HCT116 (cell line): ENCODE data around the gene CELF3.
A peak's percentile ranks its signal among the peaks of the same experiment; 100 is the strongest.

Experiments
- ATF3 ChIP-seq: IDR thresholded peaks from 2 replicates; pipeline ENCODE4 v1.6.1; 2012
- CBX3 ChIP-seq: IDR thresholded peaks from 2 replicates; pipeline ENCODE4 v1.6.1; 2012; ENCODE audit warnings: low read depth
- CTCF ChIP-seq, 3 experiments: fragments of 200-600 bp in 1 of 3; sonication (generic) in 1 of 3; IDR thresholded peaks in 2 of 3; conservative IDR thresholded peaks in 1 of 3; 2 replicates each; pipeline ENCODE4 v1.5.1; 2012 to 2017; ENCODE audit warnings: low read depth in 2 of 3, low read length in 2 of 3, antibody characterized with exemption in 1 of 3, borderline replicate concordance in 1 of 3, control low read depth in 1 of 3, mild to moderate bottlenecking in 1 of 3, mixed read lengths in 1 of 3, mixed run types in 1 of 3, moderate library complexity in 1 of 3; ENCODE audit not compliant: insufficient read depth in 1 of 3
- EGR1 ChIP-seq: IDR thresholded peaks from 2 replicates; pipeline ENCODE4 v1.6.1; 2012; ENCODE audit warnings: low read depth
- EZH2phosphoT487 ChIP-seq: fragments of 200-600 bp; IDR thresholded peaks from 2 replicates; pipeline ENCODE4 v1.6.1; 2018; ENCODE audit warnings: antibody characterized with exemption, borderline replicate concordance
- POLR2A ChIP-seq: IDR thresholded peaks from 2 replicates; pipeline ENCODE4 v1.7.0; 2011; ENCODE audit warnings: borderline replicate concordance; ENCODE audit not compliant: insufficient read depth, insufficient read length; ENCODE audit errors: extremely low read depth
- POLR2AphosphoS5 ChIP-seq: IDR thresholded peaks from 2 replicates; pipeline ENCODE4 v1.6.1; 2011; ENCODE audit warnings: mild to moderate bottlenecking, low read depth, low read length, moderate library complexity
- REST ChIP-seq: IDR thresholded peaks from 2 replicates; pipeline ENCODE4 v1.6.1; 2012; ENCODE audit warnings: low read depth
- SIN3A ChIP-seq: IDR thresholded peaks from 2 replicates; pipeline ENCODE4 v1.6.1; 2012; ENCODE audit warnings: low read depth
- SP1 ChIP-seq: IDR thresholded peaks from 2 replicates; pipeline ENCODE4 v1.6.1; 2012; ENCODE audit warnings: low read depth
- ZFX ChIP-seq: fragments of 450-650 bp; IDR thresholded peaks from 2 replicates; pipeline ENCODE4 v1.6.1; 2017

GRCh38 chr1:151720974-151721787, 4.6 kb upstream of the CELF3 start, which contains the start of gene RIIAD1:
- TF ChIP-seq CTCF (IDR thresholded peaks at IDR 0.05 in 2 of 3, conservative IDR thresholded peaks at IDR 0.05 in 1 of 3; ENCODE audit: borderline replicate concordance in 1 of 3, insufficient read depth in 1 of 3, low read depth in 2 of 3, low read length in 2 of 3) (peak; percentile 11 to 26 (median 24); a peak in 2 of 6 replicates), POLR2A (no peak), REST (no peak), SIN3A (no peak), POLR2AphosphoS5 (no peak), SP1 (no peak), EZH2phosphoT487 (no peak), ATF3 (no peak), ZFX (no peak), CBX3 (no peak), EGR1 (no peak)
